GM12875 (cell line): ENCODE data around the gene RLF.
"Not testable (repeated sequence)": the region's sequence is repeated elsewhere in the genome, so short reads cannot be mapped to it uniquely, and the experiment has no call there.

Experiments used
- H3K4me3 ChIP-seq: one replicate; pipeline ENCODE4 v1.5.1; 2011; ENCODE audit warnings: low read depth, low read length, control low read depth
- TF ChIP-seq, protein P1 (sequence below): IDR thresholded peaks from 2 replicates; pipeline ENCODE4 v1.5.1; 2011; ENCODE audit warnings: low read depth, mild to moderate bottlenecking, control low read depth, inconsistent platforms, low read length, moderate library complexity, borderline replicate concordance; ENCODE audit not compliant: insufficient read depth

Gene RLF

DNA sequence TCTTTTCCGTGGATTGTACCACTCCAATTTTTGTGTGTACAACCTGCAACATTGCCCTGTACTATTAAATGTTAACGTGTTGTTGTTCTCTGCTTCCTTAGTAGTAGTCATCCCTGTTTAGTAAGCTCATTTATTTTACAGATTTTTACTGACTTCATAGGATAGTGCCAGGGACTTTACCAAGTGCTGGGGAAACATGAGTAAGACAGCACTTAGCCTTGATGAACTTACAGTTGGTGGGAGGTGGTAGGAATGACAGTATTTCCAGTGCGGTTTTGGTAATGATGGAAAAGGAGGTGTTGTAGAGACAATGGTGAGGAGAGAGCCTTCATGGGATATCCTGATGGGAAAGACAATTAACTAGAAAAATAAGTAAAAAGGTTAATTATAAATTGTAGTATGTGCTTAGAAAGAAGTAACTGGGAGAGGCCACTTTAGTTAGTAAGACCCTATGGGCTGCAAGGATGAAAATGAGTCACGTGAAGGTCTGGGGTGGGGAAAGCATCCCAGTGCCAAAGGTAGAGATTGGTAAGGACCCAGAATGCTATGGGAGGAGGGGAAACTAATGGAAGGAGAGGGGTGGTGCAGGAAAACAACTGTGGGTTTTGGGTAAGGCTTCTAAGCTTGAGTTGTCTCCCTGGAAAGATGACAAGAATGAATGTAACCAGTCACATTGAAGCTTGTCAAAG, 1.7 kb downstream of the RLF start:
- H3K4me3 ChIP-seq = peak overlapping the region; percentile 97
- TF ChIP-seq, protein P1, sequence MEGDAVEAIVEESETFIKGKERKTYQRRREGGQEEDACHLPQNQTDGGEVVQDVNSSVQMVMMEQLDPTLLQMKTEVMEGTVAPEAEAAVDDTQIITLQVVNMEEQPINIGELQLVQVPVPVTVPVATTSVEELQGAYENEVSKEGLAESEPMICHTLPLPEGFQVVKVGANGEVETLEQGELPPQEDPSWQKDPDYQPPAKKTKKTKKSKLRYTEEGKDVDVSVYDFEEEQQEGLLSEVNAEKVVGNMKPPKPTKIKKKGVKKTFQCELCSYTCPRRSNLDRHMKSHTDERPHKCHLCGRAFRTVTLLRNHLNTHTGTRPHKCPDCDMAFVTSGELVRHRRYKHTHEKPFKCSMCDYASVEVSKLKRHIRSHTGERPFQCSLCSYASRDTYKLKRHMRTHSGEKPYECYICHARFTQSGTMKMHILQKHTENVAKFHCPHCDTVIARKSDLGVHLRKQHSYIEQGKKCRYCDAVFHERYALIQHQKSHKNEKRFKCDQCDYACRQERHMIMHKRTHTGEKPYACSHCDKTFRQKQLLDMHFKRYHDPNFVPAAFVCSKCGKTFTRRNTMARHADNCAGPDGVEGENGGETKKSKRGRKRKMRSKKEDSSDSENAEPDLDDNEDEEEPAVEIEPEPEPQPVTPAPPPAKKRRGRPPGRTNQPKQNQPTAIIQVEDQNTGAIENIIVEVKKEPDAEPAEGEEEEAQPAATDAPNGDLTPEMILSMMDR = no peak

GRCh38 chr1:40167317-40167716, 6.1 kb downstream of the RLF start:
- TF ChIP-seq, protein P1 = no peak
- no peak overlapping the region for H3K4me3 ChIP-seq

- TF ChIP-seq, protein P1 = no peak
- H3K4me3 ChIP-seq = no peak overlapping the region
These were observed 9.8 kb downstream of the RLF start for GRCh38 chr1:40171036-40171435.

DNA sequence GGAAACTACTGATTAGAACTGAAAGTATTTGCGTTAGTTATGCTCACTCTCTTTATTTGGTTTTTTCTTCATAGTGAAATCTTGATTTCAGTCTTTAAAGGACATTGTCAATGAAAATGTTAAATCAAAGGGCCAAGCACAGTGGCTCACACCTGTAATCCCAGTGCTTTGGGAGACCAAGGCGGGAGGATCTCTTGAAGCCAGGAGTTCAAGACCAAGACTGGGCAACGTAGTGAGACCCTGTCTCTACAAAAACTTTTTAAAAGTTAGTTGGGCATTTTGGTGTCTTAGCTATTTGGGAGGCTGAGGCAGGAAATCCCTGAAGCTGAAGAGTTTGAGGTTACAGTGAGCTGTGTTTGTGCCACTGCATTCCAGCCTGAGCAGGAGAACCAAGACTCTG, 13.6 kb downstream of the RLF start:
- TF ChIP-seq, protein P1 = no peak
- no peak overlapping the region for H3K4me3 ChIP-seq

DNA sequence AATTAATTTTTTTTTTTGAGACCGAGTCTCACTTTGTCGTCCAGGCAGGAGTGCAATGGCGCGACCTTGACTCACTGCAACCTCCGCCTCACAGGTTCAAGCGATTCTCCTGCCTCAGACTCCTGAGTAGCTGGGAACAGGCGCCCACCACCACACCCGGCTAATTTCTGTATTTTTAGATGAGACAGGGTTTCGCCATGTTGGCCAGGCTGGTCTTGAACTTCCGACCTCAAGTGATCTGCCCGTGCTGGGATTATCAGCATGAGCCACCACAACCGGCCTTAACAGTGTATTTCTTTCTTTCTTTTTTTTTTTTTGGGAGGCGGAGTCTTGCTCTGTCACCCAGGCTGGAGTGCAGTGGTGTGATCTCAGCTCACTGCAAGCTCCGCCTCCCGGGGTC, 15.8 kb downstream of the RLF start:
- H3K4me3 ChIP-seq = not testable (repeated sequence)

GRCh38 chr1:40178200-40178599, 17.0 kb downstream of the RLF start:
- H3K4me3 ChIP-seq = no peak overlapping the region
- TF ChIP-seq, protein P1 = no peak

- no peak overlapping the region for H3K4me3 ChIP-seq
- TF ChIP-seq, protein P1 = no peak
These were observed 18.4 kb downstream of the RLF start for GRCh38 chr1:40179496-40180089.
